Neural progenitor cell (in vitro differentiated cells): ENCODE data around the gene PSD. TPM values are rescaled to one million over a fixed set of nuclear protein-coding genes. Genes with fewer than 3 reads are reported as not detected.

Source experiments
- DNase-seq: peaks from one replicate; pipeline ENCODE4 v3.0.0-alpha.2; 2016; ENCODE audit warnings: low spot score
- H2AFZ ChIP-seq: fragments of 200-600 bp; sonication (generic); replicated peaks from 2 replicates; pipeline ENCODE4 v1.6.1; 2016; ENCODE audit warnings: antibody characterized with exemption
- H3F3A ChIP-seq: fragments of 200-600 bp; sonication (generic); 2 replicates; pipeline ENCODE4 v1.6.1; 2016; ENCODE audit warnings: antibody characterized with exemption, low read depth
- H3K27ac ChIP-seq: fragments of 200-600 bp; sonication (generic); 2 replicates; pipeline ENCODE4 v1.5.1; 2016; ENCODE audit warnings: mild to moderate bottlenecking
- H3K27me3 ChIP-seq: fragments of 200-600 bp; sonication (generic); 2 replicates; pipeline ENCODE4 v1.6.1; 2016; ENCODE audit warnings: mild to moderate bottlenecking, moderate library complexity
- H3K36me3 ChIP-seq: fragments of 200-600 bp; sonication (generic); 2 replicates; pipeline ENCODE4 v1.5.1; 2016
- H3K4me1 ChIP-seq: fragments of 200-600 bp; sonication (generic); 2 replicates; pipeline ENCODE4 v1.6.1; 2016; ENCODE audit warnings: mixed run types
- H3K4me2 ChIP-seq: fragments of 200-600 bp; sonication (generic); 2 replicates; pipeline ENCODE4 v1.6.1; 2016
- H3K4me3 ChIP-seq: fragments of 200-600 bp; sonication (generic); 2 replicates; pipeline ENCODE4 v1.5.1; 2016
- H3K79me2 ChIP-seq: fragments of 200-600 bp; sonication (generic); 2 replicates; pipeline ENCODE4 v1.6.1; 2016; ENCODE audit warnings: low read depth
- H3K9ac ChIP-seq: fragments of 200-600 bp; sonication (generic); 2 replicates; pipeline ENCODE4 v1.6.1; 2016
- H3K9me3 ChIP-seq: fragments of 200-600 bp; sonication (generic); 2 replicates; pipeline ENCODE4 v1.5.1; 2016; ENCODE audit warnings: low read depth
- H4K20me1 ChIP-seq: fragments of 200-600 bp; sonication (generic); 2 replicates; pipeline ENCODE4 v1.6.1; 2016; ENCODE audit warnings: low read depth
- H3K27ac Mint-ChIP-seq: 3 replicates; pipeline ENCODE4 v1.8.0; 2021; ENCODE audit warnings: mixed read lengths
- H3K27me3 Mint-ChIP-seq: 2 replicates; pipeline ENCODE4 v1.8.0; 2022; ENCODE audit warnings: low read depth, mild to moderate bottlenecking, inconsistent platforms, moderate library complexity, mixed read lengths; ENCODE audit not compliant: insufficient read depth
- H3K36me3 Mint-ChIP-seq: 3 replicates; pipeline ENCODE4 v1.8.0; 2021; ENCODE audit warnings: mixed read lengths
- H3K4me1 Mint-ChIP-seq: 3 replicates; pipeline ENCODE4 v1.8.0; 2021; ENCODE audit warnings: mixed read lengths
- H3K4me3 Mint-ChIP-seq: 3 replicates; pipeline ENCODE4 v1.8.0; 2021; ENCODE audit warnings: mild to moderate bottlenecking, moderate library complexity, mixed read lengths
- H3K9me3 Mint-ChIP-seq: 3 replicates; pipeline ENCODE4 v1.8.0; 2020; ENCODE audit warnings: mixed read lengths
- CTCF ChIP-seq: fragments of 200-600 bp; sonication (generic); IDR thresholded peaks from 2 replicates; pipeline ENCODE4 v1.5.1; 2017; ENCODE audit warnings: antibody characterized with exemption, mild to moderate bottlenecking
- EZH2 ChIP-seq: fragments of 200-600 bp; sonication (generic); IDR thresholded peaks from 2 replicates; pipeline ENCODE4 v1.6.1; 2017; ENCODE audit warnings: antibody characterized with exemption, mild to moderate bottlenecking, moderate library complexity
- EZH2phosphoT487 ChIP-seq: fragments of 200-600 bp; sonication (generic); IDR thresholded peaks from 2 replicates; pipeline ENCODE4 v1.6.1; 2017; ENCODE audit warnings: antibody characterized with exemption
- total RNA-seq: library from RNA; depleted of rRNA; stranded (reverse); fragments of >200 nt; gene quantifications from 2 replicates; pipeline ENCODE4 v1.2.3, GENCODE V29; 2015; ENCODE audit warnings: low replicate concordance

The PSD gene
- total RNA-seq, 1 donor from 2014 or later = 0.09 TPM

- H2AFZ ChIP-seq = no peak overlapping the region
- peak overlapping the region; percentile 20 for H3K27ac Mint-ChIP-seq
Observed at GRCh38 chr10:102408728-102409603, 9.6 kb downstream of the PSD start.

GRCh38 chr10:102408131-102408727 lies 10.4 kb downstream of the PSD start:
- Histone ChIP-seq H3K4me3 (peak overlapping the region; percentile 41), H2AFZ (no peak overlapping the region), H3F3A (peaks cover 24% of the 10 kb centered on the region), H3K9ac (no peak overlapping the region), H3K4me1 (peaks cover 19% of the 10 kb centered on the region), H3K79me2 (no peaks in the 10 kb centered on the region), H3K27me3 (peaks cover 85% of the 10 kb centered on the region), H4K20me1 (peaks cover 19% of the 10 kb centered on the region), H3K27ac (no peak overlapping the region), H3K9me3 (no peaks in the 10 kb centered on the region), H3K36me3 (no peaks in the 10 kb centered on the region), H3K4me2 (peak overlapping the region; percentile 76)
- TF ChIP-seq EZH2 = no peak
- no peak for TF ChIP-seq CTCF
- no peak for TF ChIP-seq EZH2phosphoT487
- peaks cover 44% of the 10 kb centered on the region for H3K4me1 Mint-ChIP-seq
- peaks cover 32% of the 10 kb centered on the region for H3K27me3 Mint-ChIP-seq
- DNase-seq = no peak
- peak overlapping the region; percentile 81 for H3K4me3 Mint-ChIP-seq
- peaks cover 2% of the 10 kb centered on the region for H3K36me3 Mint-ChIP-seq
- H3K9me3 Mint-ChIP-seq = no peaks in the 10 kb centered on the region
- peak overlapping the region; percentile 65 for H3K27ac Mint-ChIP-seq

More at GRCh38 chr10:102408728-102409603, 9.6 kb downstream of the PSD start:
- H3K4me2 ChIP-seq = peak overlapping the region; percentile 76
- peak overlapping the region; percentile 41 for H3K4me3 ChIP-seq
- H3K9me3 ChIP-seq = no peaks in the 10 kb centered on the region
- H3K27me3 ChIP-seq = peaks cover 85% of the 10 kb centered on the region
- peaks cover 51% of the 10 kb centered on the region for H3K4me1 Mint-ChIP-seq
- H3K36me3 ChIP-seq = no peaks in the 10 kb centered on the region
- peaks cover 25% of the 10 kb centered on the region for H4K20me1 ChIP-seq
- peak; percentile 79 for DNase-seq
- H3F3A ChIP-seq = peaks cover 31% of the 10 kb centered on the region
- no peaks in the 10 kb centered on the region for H3K9me3 Mint-ChIP-seq
- H3K36me3 Mint-ChIP-seq = peaks cover 2% of the 10 kb centered on the region
- peak overlapping the region; percentile 81 for H3K4me3 Mint-ChIP-seq
- H3K4me1 ChIP-seq = peaks cover 27% of the 10 kb centered on the region
- no peak overlapping the region for H3K27ac ChIP-seq
- peak; percentile 52 for TF ChIP-seq EZH2phosphoT487
- no peak for TF ChIP-seq CTCF
- peak; percentile 86 for TF ChIP-seq EZH2
- peaks cover 32% of the 10 kb centered on the region for H3K27me3 Mint-ChIP-seq
- no peak overlapping the region for H3K9ac ChIP-seq
- H3K79me2 ChIP-seq = no peaks in the 10 kb centered on the region

GRCh38 chr10:102407425-102408130 lies 11.0 kb downstream of the PSD start:
- Mint-ChIP-seq H3K9me3 (no peaks in the 10 kb centered on the region), H3K4me1 (peaks cover 37% of the 10 kb centered on the region), H3K4me3 (peak overlapping the region; percentile 81), H3K27ac (no peak overlapping the region), H3K27me3 (peaks cover 31% of the 10 kb centered on the region), H3K36me3 (peaks cover 2% of the 10 kb centered on the region)
- H3K4me3 ChIP-seq = no peak overlapping the region
- H4K20me1 ChIP-seq = peaks cover 16% of the 10 kb centered on the region
- H3K4me1 ChIP-seq = peaks cover 13% of the 10 kb centered on the region
- H3K27me3 ChIP-seq = peaks cover 81% of the 10 kb centered on the region
- peaks cover 17% of the 10 kb centered on the region for H3F3A ChIP-seq
- H3K79me2 ChIP-seq = no peaks in the 10 kb centered on the region
- H3K27ac ChIP-seq = no peak overlapping the region
- TF ChIP-seq CTCF = no peak
- TF ChIP-seq EZH2phosphoT487 = no peak
- TF ChIP-seq EZH2 = no peak
- H2AFZ ChIP-seq = no peak overlapping the region
- H3K9ac ChIP-seq = no peak overlapping the region
- H3K36me3 ChIP-seq = no peaks in the 10 kb centered on the region
- H3K4me2 ChIP-seq = no peak overlapping the region
- DNase-seq = no peak
- H3K9me3 ChIP-seq = no peaks in the 10 kb centered on the region
